SK-N-SH (cell line): ENCODE measurements around the gene PLPPR5. TPM values are rescaled to one million over a fixed set of nuclear protein-coding genes. Genes with fewer than 3 reads are reported as not detected.

Experiments
- CTCF ChIA-PET: fragments of 300-600, 350-600 bp; formaldehyde crosslinking; extraction: SDS; loops from one replicate; lab custom pipeline; 2021; lab: Yijun Ruan, JAX
- POLR2A ChIA-PET: fragments of 350-600 bp; sonication (Branson Sonifier 250); formaldehyde crosslinking; extraction: SDS; loops from one replicate; lab custom pipeline; 2020; ENCODE audit warnings: antibody characterized with exemption, inconsistent platforms; lab: Yijun Ruan, JAX
- DNase-seq: peaks from one replicate; pipeline ENCODE4 v3.0.0; 2012
- H2AFZ ChIP-seq: fragments of 200-600 bp; sonication (generic); 2 replicates; pipeline ENCODE4 v1.8.1; 2016; ENCODE audit warnings: antibody characterized with exemption, mild to moderate bottlenecking, low read depth
- H3F3A ChIP-seq: fragments of 200-600 bp; sonication (generic); replicated peaks from 2 replicates; pipeline ENCODE3; 2016; ENCODE audit warnings: antibody characterized with exemption, mild to moderate bottlenecking; ENCODE audit not compliant: insufficient read depth
- H3K27ac ChIP-seq, 2 experiments: fragments of 200-500 bp in 1 of 2; fragments of 200-600 bp in 1 of 2; sonication (Bioruptor generic) in 1 of 2; sonication (generic), shearing (Covaris generic) in 1 of 2; 2 replicates each; pipeline versions ENCODE4 v1.5.1 to v1.6.1; 2014 to 2016; ENCODE audit warnings: low read depth in 2 of 2, inconsistent platforms in 1 of 2, low read length in 1 of 2, mild to moderate bottlenecking in 1 of 2, mixed read lengths in 1 of 2
- H3K27me3 ChIP-seq: fragments of 200-600 bp; sonication (generic), shearing (Covaris generic); 2 replicates; pipeline ENCODE4 v1.6.1; 2016; ENCODE audit warnings: mixed run types; ENCODE audit not compliant: insufficient read depth
- H3K36me3 ChIP-seq, 2 experiments: fragments of 200-500 bp in 1 of 2; fragments of 200-600 bp in 1 of 2; sonication (Bioruptor generic) in 1 of 2; sonication (generic) in 1 of 2; replicated peaks in 1 of 2; 2 replicates each; pipeline versions ENCODE3 to v1.5.1; 2014 to 2016; ENCODE audit warnings: low read length in 1 of 2, mild to moderate bottlenecking in 1 of 2; ENCODE audit not compliant: insufficient read depth in 2 of 2, control insufficient read depth in 1 of 2
- H3K4me1 ChIP-seq, 2 experiments: fragments of 200-500 bp in 1 of 2; fragments of 200-600 bp in 1 of 2; sonication (Bioruptor generic) in 1 of 2; sonication (generic), shearing (Covaris generic) in 1 of 2; 2 replicates each; pipeline versions ENCODE4 v1.5.1 to v1.6.1; 2014 to 2016; ENCODE audit warnings: low read depth in 1 of 2, low read length in 1 of 2, mixed run types in 1 of 2; ENCODE audit not compliant: insufficient read depth in 2 of 2, control insufficient read depth in 1 of 2
- H3K4me2 ChIP-seq: fragments of 200-600 bp; sonication (generic), shearing (Covaris generic); 2 replicates; pipeline ENCODE4 v1.6.1; 2017; ENCODE audit warnings: mixed run types
- H3K4me3 ChIP-seq, 2 experiments: fragments of 200-500 bp in 1 of 2; fragments of 200-600 bp in 1 of 2; sonication (Bioruptor generic) in 1 of 2; sonication (generic), shearing (Covaris generic) in 1 of 2; 2 replicates each; pipeline versions ENCODE4 v1.5.1 to v1.8.1; 2014 to 2016; ENCODE audit warnings: low read depth in 2 of 2, inconsistent platforms in 1 of 2, low read length in 1 of 2, mild to moderate bottlenecking in 1 of 2, mixed read lengths in 1 of 2, moderate library complexity in 1 of 2
- H3K79me2 ChIP-seq: fragments of 200-600 bp; sonication (generic); 2 replicates; pipeline ENCODE4 v1.8.1; 2017; ENCODE audit warnings: mild to moderate bottlenecking; ENCODE audit not compliant: insufficient read depth
- H3K9ac ChIP-seq: fragments of 200-600 bp; sonication (generic); 2 replicates; pipeline ENCODE4 v1.6.1; 2017; ENCODE audit warnings: mixed run types
- H3K9me2 ChIP-seq: fragments of 200-600 bp; sonication (generic); 2 replicates; pipeline ENCODE4 v1.6.1; 2017; ENCODE audit warnings: mixed run types
- H3K9me3 ChIP-seq: fragments of 200-600 bp; sonication (generic); 2 replicates; pipeline ENCODE4 v1.6.1; 2017; ENCODE audit warnings: mixed run types, mild to moderate bottlenecking, moderate library complexity
- H4K20me1 ChIP-seq: fragments of 200-600 bp; sonication (generic); 2 replicates; pipeline ENCODE4 v1.6.1; 2017; ENCODE audit warnings: mild to moderate bottlenecking, mixed run types; ENCODE audit not compliant: insufficient read depth
- CHD2 ChIP-seq: fragments of 150-350 bp; IDR thresholded peaks from 2 replicates; pipeline ENCODE4 v1.6.1; 2018; ENCODE audit warnings: low read length; ENCODE audit not compliant: partially characterized antibody
- ELF1 ChIP-seq: IDR thresholded peaks from 2 replicates; pipeline ENCODE4 v1.4.0; 2012
- FOSL2 ChIP-seq: IDR thresholded peaks from 2 replicates; pipeline ENCODE4 v1.4.0; 2012; ENCODE audit warnings: low read depth, mild to moderate bottlenecking, moderate library complexity, borderline replicate concordance
- FOXJ3 ChIP-seq: sonication (generic); formaldehyde crosslinking; IDR thresholded peaks from 2 replicates; pipeline ENCODE4 v1.5.1; 2020; ENCODE audit warnings: mild to moderate bottlenecking, missing genetic modification reagents
- FOXM1 ChIP-seq: IDR thresholded peaks from 2 replicates; pipeline ENCODE4 v1.4.0; 2012; ENCODE audit warnings: low read depth, mild to moderate bottlenecking
- GATA2 ChIP-seq: sonication (generic); formaldehyde crosslinking; IDR thresholded peaks from 2 replicates; pipeline ENCODE4 v1.5.0; 2020; ENCODE audit warnings: mild to moderate bottlenecking, missing genetic modification reagents
- MAX ChIP-seq: IDR thresholded peaks from 2 replicates; pipeline ENCODE4 v1.4.0; 2012; ENCODE audit warnings: low read depth
- MEF2A ChIP-seq: IDR thresholded peaks from 2 replicates; pipeline ENCODE4 v1.4.0; 2012; ENCODE audit warnings: low read depth, borderline replicate concordance
- MXI1 ChIP-seq: IDR thresholded peaks from 2 replicates; pipeline ENCODE4 v1.6.1; 2012; ENCODE audit warnings: mild to moderate bottlenecking, low read depth, low read length, improper control_type of control experiment
- POLR2AphosphoS5 ChIP-seq: IDR thresholded peaks from 2 replicates; pipeline ENCODE4 v1.6.1; 2012; ENCODE audit warnings: low read depth, low read length
- RCOR1 ChIP-seq: fragments of 150-350 bp; IDR thresholded peaks from 2 replicates; pipeline ENCODE4 v1.6.1; 2017; ENCODE audit warnings: antibody characterized with exemption, low read length
- SMC3 ChIP-seq: IDR thresholded peaks from 2 replicates; pipeline ENCODE4 v1.6.1; 2012; ENCODE audit warnings: low read depth, low read length, improper control_type of control experiment
- TAF1 ChIP-seq: IDR thresholded peaks from 2 replicates; pipeline ENCODE4 v1.6.1; 2012; ENCODE audit warnings: low read depth, mild to moderate bottlenecking, low read length, moderate library complexity, borderline replicate concordance
- YY1 ChIP-seq: IDR thresholded peaks from 2 replicates; pipeline ENCODE4 v1.4.0; 2012; ENCODE audit warnings: low read depth, mild to moderate bottlenecking
- WGBS: methylation state at CpG from one replicate; pipeline ENCODE4 v1.1.6; 2017; ENCODE audit warnings: low lambda C conversion rate; 5-methylcytosine and 5-hydroxymethylcytosine counted together
- polyA plus RNA-seq, 3 experiments: library from polyadenylated mRNA; depleted of rRNA; stranded (reverse); fragments of >200 nt; gene quantifications; 2 replicates each; pipeline ENCODE4 v1.2.3, GENCODE V29; 2012
- TF ChIP-seq, protein P1 (sequence below): IDR thresholded peaks from 2 replicates; pipeline ENCODE4 v1.4.0; 2012; ENCODE audit warnings: low read depth, borderline replicate concordance
- TF ChIP-seq, protein P2 (sequence below): IDR thresholded peaks from 2 replicates; pipeline ENCODE4; 2012

Gene PLPPR5
- polyA plus RNA-seq, 1 of the 3 experiments (the other 2 are of a cell fraction) = 0.23 TPM

GRCh38 chr1:99003581-99004253, 944 bp downstream of the PLPPR5 start:
- CTCF ChIA-PET = interaction anchor here (0.9 to 4.8 kb wide), 8 partner anchors 8 to 703 kb away, joined by 3 to 30 read pairs (median 3); no protein-coding TSS in a partner anchor
- WGBS = 34% methylated on average over 20 of the region's 20 CpGs
- H2AFZ ChIP-seq = peak overlapping the region; percentile 76; the same call in 1 of the 2 replicates
- H3K36me3 ChIP-seq = no peaks in the 10 kb centered on the region
- H4K20me1 ChIP-seq = no peaks in the 10 kb centered on the region
- DNase-seq = peak; percentile 54
- no peak overlapping the region for H3K9ac ChIP-seq
- H3K4me1 ChIP-seq = peaks cover 0 to 8% of the 10 kb centered on the region in 2 experiments; a peak in 1 of 4 replicates
- H3K4me2 ChIP-seq = peak overlapping the region; percentile 73
- POLR2A ChIA-PET = no interaction called here
- TF ChIP-seq MXI1 (peak; percentile 44; the same call in 1 of the 2 replicates), CHD2 (no peak), ELF1 (no peak)
- peak overlapping the region in 1 of 2 experiments; percentile 93; a peak in 2 of 4 replicates for H3K27ac ChIP-seq
- H3K27me3 ChIP-seq = peaks cover 31% of the 10 kb centered on the region
- no peaks in the 10 kb centered on the region for H3K79me2 ChIP-seq
- H3K4me3 ChIP-seq = peak overlapping the region; percentile 56 to 64
- H3F3A ChIP-seq = no peaks in the 10 kb centered on the region
- H3K9me3 ChIP-seq = no peaks in the 10 kb centered on the region
- no peaks in the 10 kb centered on the region for H3K9me2 ChIP-seq

DNA sequence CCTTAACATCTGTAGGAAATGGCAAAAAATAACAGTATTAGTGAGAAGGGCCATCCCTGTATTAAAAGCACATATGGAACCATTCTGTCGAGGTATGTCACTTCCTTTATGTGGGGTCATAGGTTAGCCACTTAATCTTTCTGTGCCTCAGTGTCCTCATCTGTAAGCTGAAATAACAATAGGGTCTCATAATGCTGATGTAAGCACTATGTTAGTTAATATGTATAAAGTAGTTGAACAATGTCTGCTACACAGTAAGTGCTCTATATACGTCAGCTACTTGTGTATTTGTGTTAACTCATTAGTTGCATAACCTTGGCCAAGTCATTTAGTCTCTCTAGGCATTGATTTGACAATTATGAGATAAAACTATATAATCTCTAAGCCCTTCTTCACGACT, 11.8 kb downstream of the PLPPR5 start:
- H3K4me3 ChIP-seq = no peak overlapping the region
- H4K20me1 ChIP-seq = no peaks in the 10 kb centered on the region
- H3K27ac ChIP-seq = no peak overlapping the region
- WGBS = 72% methylated on average over 3 of the region's 3 CpGs
- H3K79me2 ChIP-seq = no peaks in the 10 kb centered on the region
- H2AFZ ChIP-seq = no peak overlapping the region
- no peak for DNase-seq
- H3K36me3 ChIP-seq = no peaks in the 10 kb centered on the region
- H3K9me2 ChIP-seq = no peaks in the 10 kb centered on the region
- no peaks in the 10 kb centered on the region for H3K9me3 ChIP-seq
- H3K4me1 ChIP-seq = peaks cover 0 to 3% of the 10 kb centered on the region in 2 experiments; a peak in 2 of 4 replicates
- H3K9ac ChIP-seq = no peak overlapping the region
- H3F3A ChIP-seq = peaks cover 18% of the 10 kb centered on the region
- no peak overlapping the region for H3K4me2 ChIP-seq
- ChIA-PET CTCF (no interaction called here), POLR2A (no interaction called here)
- H3K27me3 ChIP-seq = no peaks in the 10 kb centered on the region
- TF ChIP-seq RCOR1 = no peak
- no peak for TF ChIP-seq YY1
- TF ChIP-seq ELF1 = no peak
- TF ChIP-seq SMC3 = no peak
- no peak for TF ChIP-seq MAX
- no peak for TF ChIP-seq FOXM1
- TF ChIP-seq TAF1 = no peak
- TF ChIP-seq POLR2AphosphoS5 = no peak
- no peak for TF ChIP-seq FOSL2
- no peak for TF ChIP-seq GATA2 (CRISPR knock-in tag)
- TF ChIP-seq, protein P1, sequence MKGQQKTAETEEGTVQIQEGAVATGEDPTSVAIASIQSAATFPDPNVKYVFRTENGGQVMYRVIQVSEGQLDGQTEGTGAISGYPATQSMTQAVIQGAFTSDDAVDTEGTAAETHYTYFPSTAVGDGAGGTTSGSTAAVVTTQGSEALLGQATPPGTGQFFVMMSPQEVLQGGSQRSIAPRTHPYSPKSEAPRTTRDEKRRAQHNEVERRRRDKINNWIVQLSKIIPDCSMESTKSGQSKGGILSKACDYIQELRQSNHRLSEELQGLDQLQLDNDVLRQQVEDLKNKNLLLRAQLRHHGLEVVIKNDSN = no peak
- TF ChIP-seq FOXJ3 (CRISPR knock-in tag) = no peak
- TF ChIP-seq, protein P2, sequence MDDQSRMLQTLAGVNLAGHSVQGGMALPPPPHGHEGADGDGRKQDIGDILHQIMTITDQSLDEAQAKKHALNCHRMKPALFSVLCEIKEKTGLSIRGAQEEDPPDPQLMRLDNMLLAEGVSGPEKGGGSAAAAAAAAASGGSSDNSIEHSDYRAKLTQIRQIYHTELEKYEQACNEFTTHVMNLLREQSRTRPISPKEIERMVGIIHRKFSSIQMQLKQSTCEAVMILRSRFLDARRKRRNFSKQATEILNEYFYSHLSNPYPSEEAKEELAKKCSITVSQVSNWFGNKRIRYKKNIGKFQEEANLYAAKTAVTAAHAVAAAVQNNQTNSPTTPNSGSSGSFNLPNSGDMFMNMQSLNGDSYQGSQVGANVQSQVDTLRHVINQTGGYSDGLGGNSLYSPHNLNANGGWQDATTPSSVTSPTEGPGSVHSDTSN = no peak
- no peak for TF ChIP-seq MEF2A
